WTC11 (cell line): Measurements from ENCODE around the gene HEXD. TPM values are rescaled to one million over a fixed set of nuclear protein-coding genes. Genes with fewer than 3 reads are reported as not detected.

Experiments
- ATAC-seq: fragments of 200-7000 bp; cut with Tn5 transposase; 2 replicates; pipeline ENCODE4 v1.10.0; 2021; ENCODE audit warnings: mild to moderate bottlenecking, moderate library complexity
- CTCF ChIA-PET: fragments of 300-600 bp; sonication (Branson Sonifier 250); formaldehyde crosslinking; loops from one replicate; lab custom pipeline; 2021; ENCODE audit warnings: antibody characterized with exemption; lab: Charles Lee
- POLR2A ChIA-PET: fragments of 350-600 bp; sonication (Branson Sonifier 250); formaldehyde crosslinking; loops from one replicate; lab custom pipeline; 2021; ENCODE audit warnings: antibody characterized with exemption; lab: Charles Lee
- DNase-seq: peaks from one replicate; pipeline ENCODE4 v3.0.0; 2021; ENCODE audit warnings: low spot score
- H3K27ac Mint-ChIP-seq: 2 replicates; pipeline ENCODE4 v1.8.0; 2021; ENCODE audit warnings: mixed read lengths
- H3K27me3 Mint-ChIP-seq: 2 replicates; pipeline ENCODE4 v1.8.0; 2021; ENCODE audit warnings: low read depth, mild to moderate bottlenecking, moderate library complexity, mixed read lengths
- H3K36me3 Mint-ChIP-seq: 2 replicates; pipeline ENCODE4 v1.8.0; 2021; ENCODE audit warnings: mixed read lengths
- H3K4me1 Mint-ChIP-seq: 2 replicates; pipeline ENCODE4 v1.8.0; 2022; ENCODE audit warnings: mixed read lengths
- H3K4me3 Mint-ChIP-seq: 2 replicates; pipeline ENCODE4 v1.8.0; 2021; ENCODE audit warnings: mild to moderate bottlenecking, moderate library complexity, mixed read lengths
- H3K9me3 Mint-ChIP-seq: 2 replicates; pipeline ENCODE4 v1.8.0; 2021; ENCODE audit warnings: mixed read lengths
- HMGXB4 ChIP-seq: sonication (generic); formaldehyde crosslinking; IDR thresholded peaks from 2 replicates; pipeline ENCODE4 v1.8.1; 2023; ENCODE audit warnings: mild to moderate bottlenecking, moderate library complexity, missing genetic modification reagents
- MXD4 ChIP-seq: fragments of 250-450 bp; sonication (Bioruptor Pico); IDR thresholded peaks from 2 replicates; pipeline ENCODE4 v1.8.0; 2021; ENCODE audit warnings: mild to moderate bottlenecking, moderate library complexity, borderline replicate concordance
- NFATC4 ChIP-seq: fragments of 250-450 bp; sonication (Bioruptor Pico); IDR thresholded peaks from 2 replicates; pipeline ENCODE4 v1.9.0; 2021; ENCODE audit warnings: mild to moderate bottlenecking
- NR2C2 ChIP-seq: sonication (generic); formaldehyde crosslinking; IDR thresholded peaks from 2 replicates; pipeline ENCODE4 v1.8.0; 2022; ENCODE audit warnings: mild to moderate bottlenecking, missing genetic modification reagents
- SOX15 ChIP-seq: fragments of 250-450 bp; sonication (Bioruptor Pico); IDR thresholded peaks from 2 replicates; pipeline ENCODE4 v1.9.0; 2021; ENCODE audit warnings: mild to moderate bottlenecking
- TEAD4 ChIP-seq: sonication (generic); formaldehyde crosslinking; IDR thresholded peaks from 2 replicates; pipeline ENCODE4 v1.8.0; 2022; ENCODE audit warnings: mild to moderate bottlenecking, missing genetic modification reagents
- USF2 ChIP-seq: sonication (generic); formaldehyde crosslinking; IDR thresholded peaks from 2 replicates; pipeline ENCODE4 v1.8.1; 2023; ENCODE audit warnings: mild to moderate bottlenecking, missing genetic modification reagents, moderate library complexity
- ZNF232 ChIP-seq: sonication (generic); formaldehyde crosslinking; IDR thresholded peaks from 2 replicates; pipeline ENCODE4 v1.8.0; 2022; ENCODE audit warnings: mild to moderate bottlenecking, missing genetic modification reagents
- ZNF396 ChIP-seq: fragments of 250-450 bp; sonication (Bioruptor Pico); IDR thresholded peaks from 2 replicates; pipeline ENCODE4 v1.8.0; 2021; ENCODE audit warnings: mild to moderate bottlenecking, moderate library complexity, borderline replicate concordance
- ZNF532 ChIP-seq: fragments of 250-450 bp; sonication (Bioruptor Pico); IDR thresholded peaks from 2 replicates; pipeline ENCODE4 v1.9.0; 2021; ENCODE audit warnings: mild to moderate bottlenecking, borderline replicate concordance
- ZSCAN18 ChIP-seq: fragments of 250-450 bp; sonication (Bioruptor Pico); IDR thresholded peaks from 2 replicates; pipeline ENCODE4 v2.1.2; 2022; ENCODE audit warnings: mild to moderate bottlenecking, moderate library complexity
- total RNA-seq: library from RNA; stranded (reverse); gene quantifications from 3 replicates; pipeline ENCODE4 v1.2.3, GENCODE V29; 2021
- TF ChIP-seq, protein P1 (sequence below): sonication (generic); formaldehyde crosslinking; conservative IDR thresholded peaks from 2 replicates; pipeline ENCODE4 v1.8.1; 2023; ENCODE audit warnings: mild to moderate bottlenecking, low read depth, missing genetic modification reagents, moderate library complexity
- TF ChIP-seq, protein P2 (sequence below): fragments of 200-600 bp; IDR thresholded peaks from 2 replicates; pipeline ENCODE4 v1.8.0; 2022; ENCODE audit warnings: antibody characterized with exemption
- TF ChIP-seq, protein P3 (sequence below): sonication (generic); formaldehyde crosslinking; IDR thresholded peaks from 2 replicates; pipeline ENCODE4 v1.8.0; 2022; ENCODE audit warnings: mild to moderate bottlenecking, missing genetic modification reagents
- TF ChIP-seq, protein P4 (sequence below): sonication (generic); formaldehyde crosslinking; IDR thresholded peaks from 2 replicates; pipeline ENCODE4 v1.8.0; 2022; ENCODE audit warnings: missing genetic modification reagents
- TF ChIP-seq, protein P5 (sequence below): fragments of 250-450 bp; sonication (Bioruptor Pico); IDR thresholded peaks from 2 replicates; pipeline ENCODE4 v1.8.0; 2021; ENCODE audit warnings: mild to moderate bottlenecking

Gene HEXD
- total RNA-seq, 1 experiment from 2014 or later, result 36.0 TPM

DNA sequence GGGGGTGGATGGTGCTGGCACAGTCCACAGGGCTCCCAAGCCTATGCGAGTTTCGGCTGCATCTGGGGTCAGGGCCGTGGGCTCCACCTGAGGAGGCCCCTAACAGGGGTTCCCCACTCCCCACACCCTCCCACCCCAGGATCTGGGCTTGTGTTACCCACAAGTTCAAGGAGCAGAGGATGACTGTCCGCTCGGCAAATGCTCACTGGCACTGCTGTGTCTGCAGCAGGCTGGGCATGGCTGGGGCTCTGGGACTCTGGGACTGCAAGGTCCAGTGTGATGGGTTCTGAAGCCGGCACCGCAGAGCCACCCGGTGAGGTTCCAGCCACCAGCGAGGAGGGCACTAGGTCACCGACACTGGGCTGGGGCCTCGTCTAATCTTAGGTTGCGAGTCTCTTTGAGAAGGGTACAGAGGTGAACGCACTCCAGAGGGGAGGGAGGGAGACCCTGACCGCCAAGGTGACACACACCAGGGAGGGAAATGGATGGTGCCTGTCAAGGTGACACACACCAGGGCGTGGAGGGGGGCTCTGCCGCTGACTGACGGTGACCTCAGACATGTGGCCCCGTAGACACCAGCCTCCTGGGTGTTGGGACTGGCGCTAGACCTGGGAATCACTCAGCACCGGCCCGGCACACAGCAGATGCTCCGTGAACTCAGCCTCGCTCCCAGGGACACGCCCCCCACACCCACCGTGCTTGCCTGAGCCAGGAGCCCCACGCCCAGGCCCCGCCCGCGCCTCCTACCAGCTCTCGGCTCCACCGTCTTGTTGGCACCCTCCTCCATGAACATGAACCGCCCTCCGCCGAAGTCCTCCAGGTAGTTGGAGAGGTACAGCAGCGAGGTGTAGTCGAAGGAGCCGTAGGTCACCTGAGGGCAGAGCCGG, 20.5 kb upstream of the HEXD start:
- no peaks in the 10 kb centered on the region for H3K4me1 Mint-ChIP-seq
- H3K9me3 Mint-ChIP-seq, result no peaks in the 10 kb centered on the region
- DNase-seq, result no peak
- no peaks in the 10 kb centered on the region for H3K27me3 Mint-ChIP-seq
- no peak overlapping the region for H3K27ac Mint-ChIP-seq
- no peak for ATAC-seq
- peaks cover 5% of the 10 kb centered on the region for H3K36me3 Mint-ChIP-seq
- ChIA-PET CTCF (no interaction called here), POLR2A (no interaction called here)
- no peak overlapping the region for H3K4me3 Mint-ChIP-seq
- TF ChIP-seq NR2C2, result no peak
- TF ChIP-seq, protein P1, sequence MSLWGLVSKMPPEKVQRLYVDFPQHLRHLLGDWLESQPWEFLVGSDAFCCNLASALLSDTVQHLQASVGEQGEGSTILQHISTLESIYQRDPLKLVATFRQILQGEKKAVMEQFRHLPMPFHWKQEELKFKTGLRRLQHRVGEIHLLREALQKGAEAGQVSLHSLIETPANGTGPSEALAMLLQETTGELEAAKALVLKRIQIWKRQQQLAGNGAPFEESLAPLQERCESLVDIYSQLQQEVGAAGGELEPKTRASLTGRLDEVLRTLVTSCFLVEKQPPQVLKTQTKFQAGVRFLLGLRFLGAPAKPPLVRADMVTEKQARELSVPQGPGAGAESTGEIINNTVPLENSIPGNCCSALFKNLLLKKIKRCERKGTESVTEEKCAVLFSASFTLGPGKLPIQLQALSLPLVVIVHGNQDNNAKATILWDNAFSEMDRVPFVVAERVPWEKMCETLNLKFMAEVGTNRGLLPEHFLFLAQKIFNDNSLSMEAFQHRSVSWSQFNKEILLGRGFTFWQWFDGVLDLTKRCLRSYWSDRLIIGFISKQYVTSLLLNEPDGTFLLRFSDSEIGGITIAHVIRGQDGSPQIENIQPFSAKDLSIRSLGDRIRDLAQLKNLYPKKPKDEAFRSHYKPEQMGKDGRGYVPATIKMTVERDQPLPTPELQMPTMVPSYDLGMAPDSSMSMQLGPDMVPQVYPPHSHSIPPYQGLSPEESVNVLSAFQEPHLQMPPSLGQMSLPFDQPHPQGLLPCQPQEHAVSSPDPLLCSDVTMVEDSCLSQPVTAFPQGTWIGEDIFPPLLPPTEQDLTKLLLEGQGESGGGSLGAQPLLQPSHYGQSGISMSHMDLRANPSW, result no peak
- no peak for TF ChIP-seq TEAD4
- TF ChIP-seq, protein P2, sequence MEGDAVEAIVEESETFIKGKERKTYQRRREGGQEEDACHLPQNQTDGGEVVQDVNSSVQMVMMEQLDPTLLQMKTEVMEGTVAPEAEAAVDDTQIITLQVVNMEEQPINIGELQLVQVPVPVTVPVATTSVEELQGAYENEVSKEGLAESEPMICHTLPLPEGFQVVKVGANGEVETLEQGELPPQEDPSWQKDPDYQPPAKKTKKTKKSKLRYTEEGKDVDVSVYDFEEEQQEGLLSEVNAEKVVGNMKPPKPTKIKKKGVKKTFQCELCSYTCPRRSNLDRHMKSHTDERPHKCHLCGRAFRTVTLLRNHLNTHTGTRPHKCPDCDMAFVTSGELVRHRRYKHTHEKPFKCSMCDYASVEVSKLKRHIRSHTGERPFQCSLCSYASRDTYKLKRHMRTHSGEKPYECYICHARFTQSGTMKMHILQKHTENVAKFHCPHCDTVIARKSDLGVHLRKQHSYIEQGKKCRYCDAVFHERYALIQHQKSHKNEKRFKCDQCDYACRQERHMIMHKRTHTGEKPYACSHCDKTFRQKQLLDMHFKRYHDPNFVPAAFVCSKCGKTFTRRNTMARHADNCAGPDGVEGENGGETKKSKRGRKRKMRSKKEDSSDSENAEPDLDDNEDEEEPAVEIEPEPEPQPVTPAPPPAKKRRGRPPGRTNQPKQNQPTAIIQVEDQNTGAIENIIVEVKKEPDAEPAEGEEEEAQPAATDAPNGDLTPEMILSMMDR, result no peak
- TF ChIP-seq ZNF396, result no peak
- TF ChIP-seq, protein P3, sequence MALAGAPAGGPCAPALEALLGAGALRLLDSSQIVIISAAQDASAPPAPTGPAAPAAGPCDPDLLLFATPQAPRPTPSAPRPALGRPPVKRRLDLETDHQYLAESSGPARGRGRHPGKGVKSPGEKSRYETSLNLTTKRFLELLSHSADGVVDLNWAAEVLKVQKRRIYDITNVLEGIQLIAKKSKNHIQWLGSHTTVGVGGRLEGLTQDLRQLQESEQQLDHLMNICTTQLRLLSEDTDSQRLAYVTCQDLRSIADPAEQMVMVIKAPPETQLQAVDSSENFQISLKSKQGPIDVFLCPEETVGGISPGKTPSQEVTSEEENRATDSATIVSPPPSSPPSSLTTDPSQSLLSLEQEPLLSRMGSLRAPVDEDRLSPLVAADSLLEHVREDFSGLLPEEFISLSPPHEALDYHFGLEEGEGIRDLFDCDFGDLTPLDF, result no peak
- no peak for TF ChIP-seq HMGXB4 (CRISPR knock-in tag)
- no peak for TF ChIP-seq USF2 (CRISPR knock-in tag)
- no peak for TF ChIP-seq ZNF532 (CRISPR knock-in tag)
- no peak for TF ChIP-seq ZNF232
- TF ChIP-seq MXD4 (CRISPR knock-in tag), result no peak
- no peak for TF ChIP-seq SOX15 (CRISPR knock-in tag)
- no peak for TF ChIP-seq NFATC4 (CRISPR knock-in tag)
- TF ChIP-seq, protein P4, sequence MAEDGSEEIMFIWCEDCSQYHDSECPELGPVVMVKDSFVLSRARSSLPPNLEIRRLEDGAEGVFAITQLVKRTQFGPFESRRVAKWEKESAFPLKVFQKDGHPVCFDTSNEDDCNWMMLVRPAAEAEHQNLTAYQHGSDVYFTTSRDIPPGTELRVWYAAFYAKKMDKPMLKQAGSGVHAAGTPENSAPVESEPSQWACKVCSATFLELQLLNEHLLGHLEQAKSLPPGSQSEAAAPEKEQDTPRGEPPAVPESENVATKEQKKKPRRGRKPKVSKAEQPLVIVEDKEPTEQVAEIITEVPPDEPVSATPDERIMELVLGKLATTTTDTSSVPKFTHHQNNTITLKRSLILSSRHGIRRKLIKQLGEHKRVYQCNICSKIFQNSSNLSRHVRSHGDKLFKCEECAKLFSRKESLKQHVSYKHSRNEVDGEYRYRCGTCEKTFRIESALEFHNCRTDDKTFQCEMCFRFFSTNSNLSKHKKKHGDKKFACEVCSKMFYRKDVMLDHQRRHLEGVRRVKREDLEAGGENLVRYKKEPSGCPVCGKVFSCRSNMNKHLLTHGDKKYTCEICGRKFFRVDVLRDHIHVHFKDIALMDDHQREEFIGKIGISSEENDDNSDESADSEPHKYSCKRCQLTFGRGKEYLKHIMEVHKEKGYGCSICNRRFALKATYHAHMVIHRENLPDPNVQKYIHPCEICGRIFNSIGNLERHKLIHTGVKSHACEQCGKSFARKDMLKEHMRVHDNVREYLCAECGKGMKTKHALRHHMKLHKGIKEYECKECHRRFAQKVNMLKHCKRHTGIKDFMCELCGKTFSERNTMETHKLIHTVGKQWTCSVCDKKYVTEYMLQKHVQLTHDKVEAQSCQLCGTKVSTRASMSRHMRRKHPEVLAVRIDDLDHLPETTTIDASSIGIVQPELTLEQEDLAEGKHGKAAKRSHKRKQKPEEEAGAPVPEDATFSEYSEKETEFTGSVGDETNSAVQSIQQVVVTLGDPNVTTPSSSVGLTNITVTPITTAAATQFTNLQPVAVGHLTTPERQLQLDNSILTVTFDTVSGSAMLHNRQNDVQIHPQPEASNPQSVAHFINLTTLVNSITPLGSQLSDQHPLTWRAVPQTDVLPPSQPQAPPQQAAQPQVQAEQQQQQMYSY, result no peak
- TF ChIP-seq, protein P5, sequence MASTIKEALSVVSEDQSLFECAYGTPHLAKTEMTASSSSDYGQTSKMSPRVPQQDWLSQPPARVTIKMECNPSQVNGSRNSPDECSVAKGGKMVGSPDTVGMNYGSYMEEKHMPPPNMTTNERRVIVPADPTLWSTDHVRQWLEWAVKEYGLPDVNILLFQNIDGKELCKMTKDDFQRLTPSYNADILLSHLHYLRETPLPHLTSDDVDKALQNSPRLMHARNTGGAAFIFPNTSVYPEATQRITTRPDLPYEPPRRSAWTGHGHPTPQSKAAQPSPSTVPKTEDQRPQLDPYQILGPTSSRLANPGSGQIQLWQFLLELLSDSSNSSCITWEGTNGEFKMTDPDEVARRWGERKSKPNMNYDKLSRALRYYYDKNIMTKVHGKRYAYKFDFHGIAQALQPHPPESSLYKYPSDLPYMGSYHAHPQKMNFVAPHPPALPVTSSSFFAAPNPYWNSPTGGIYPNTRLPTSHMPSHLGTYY, result no peak
- TF ChIP-seq ZSCAN18 (CRISPR knock-in tag), result no peak
